HepG2 (cell line): ENCODE results near the gene DTNB. TPM values are rescaled to one million over a fixed set of nuclear protein-coding genes. Genes with fewer than 3 reads are reported as not detected.

Experiments
- BRCA1 ChIP-seq: sonication (generic); formaldehyde crosslinking; IDR thresholded peaks from 2 replicates; pipeline ENCODE4 v1.4.0; 2020; ENCODE audit warnings: missing genetic modification reagents
- CREB3 ChIP-seq: sonication (generic); formaldehyde crosslinking; IDR thresholded peaks from 2 replicates; pipeline ENCODE4 v1.5.0; 2020; ENCODE audit warnings: missing genetic modification reagents
- DR1 ChIP-seq: sonication (generic); formaldehyde crosslinking; IDR thresholded peaks from 2 replicates; pipeline ENCODE4 v1.8.0; 2021; ENCODE audit warnings: mild to moderate bottlenecking, missing genetic modification reagents, inconsistent platforms
- FOXO4 ChIP-seq: sonication (generic); formaldehyde crosslinking; conservative IDR thresholded peaks from 2 replicates; pipeline ENCODE4 v1.8.1; 2023; ENCODE audit warnings: missing genetic modification reagents
- MED1 ChIP-seq: sonication (generic); formaldehyde crosslinking; IDR thresholded peaks from 2 replicates; pipeline ENCODE4 v1.4.0; 2020; ENCODE audit warnings: missing genetic modification reagents
- PATZ1 ChIP-seq: sonication (generic); formaldehyde crosslinking; IDR thresholded peaks from 2 replicates; pipeline ENCODE4 v1.4.0; 2020; ENCODE audit warnings: missing genetic modification reagents
- PAXIP1 ChIP-seq: sonication (generic); formaldehyde crosslinking; conservative IDR thresholded peaks from 2 replicates; pipeline ENCODE4 v1.4.0; 2020; ENCODE audit warnings: mild to moderate bottlenecking, missing genetic modification reagents, moderate library complexity
- PLSCR1 ChIP-seq: sonication (generic); formaldehyde crosslinking; IDR thresholded peaks from 2 replicates; pipeline ENCODE4 v1.5.0; 2020; ENCODE audit warnings: missing genetic modification reagents, mild to moderate bottlenecking, borderline replicate concordance
- POGK ChIP-seq: sonication (generic); formaldehyde crosslinking; conservative IDR thresholded peaks from 2 replicates; pipeline ENCODE4 v1.8.0; 2022; ENCODE audit warnings: mild to moderate bottlenecking, moderate library complexity, missing genetic modification reagents
- RARG ChIP-seq: sonication (generic); formaldehyde crosslinking; IDR thresholded peaks from 2 replicates; pipeline ENCODE4 v1.4.0; 2020; ENCODE audit warnings: low read depth, mild to moderate bottlenecking, missing genetic modification reagents
- SETDB1 ChIP-seq: sonication (generic); formaldehyde crosslinking; IDR thresholded peaks from 2 replicates; pipeline ENCODE4 v1.5.1; 2020; ENCODE audit warnings: missing genetic modification reagents, mild to moderate bottlenecking, borderline replicate concordance
- TGIF2 ChIP-seq: IDR thresholded peaks from 2 replicates; pipeline ENCODE4 v1.6.1; 2016; ENCODE audit warnings: control low read depth, missing compliant biosample characterization
- ZNF20 ChIP-seq: sonication (generic); formaldehyde crosslinking; IDR thresholded peaks from 2 replicates; pipeline ENCODE4 v1.4.0; 2020; ENCODE audit warnings: mild to moderate bottlenecking, moderate library complexity, missing genetic modification reagents
- ZNF710 ChIP-seq: sonication (generic); formaldehyde crosslinking; IDR thresholded peaks from 2 replicates; pipeline ENCODE4 v1.5.0; 2020; ENCODE audit warnings: mild to moderate bottlenecking, missing genetic modification reagents, borderline replicate concordance
- polyA plus RNA-seq, 8 experiments: library from polyadenylated mRNA; depleted of rRNA in 3 of 8; stranded (reverse) in 7 of 8; unstranded in 1 of 8; fragments of >200 nt; fragmentation: Illumina TruSeq in 4 of 8; extraction: Trizol in 4 of 8; gene quantifications; 2 replicates each; pipeline versions ENCODE4 v1.2.1 to v1.2.3, GENCODE V29; 2011 to 2016; ENCODE audit warnings: low read depth in 4 of 8, missing spikeins in 1 of 8, mixed read lengths in 1 of 8; ENCODE audit not compliant: insufficient read depth in 1 of 8
- total RNA-seq, 5 experiments: library from RNA; depleted of rRNA; stranded (reverse); fragments of >200 nt; fragmentation: Illumina TruSeq; extraction: Trizol; gene quantifications; 2 replicates each; pipeline ENCODE4 v1.2.3, GENCODE V29; 2016; ENCODE audit warnings: low read depth in 1 of 5

DTNB gene
- total and polyA plus RNA-seq, 2 of the 13 experiments (the other 11 are each of a cell fraction or from before 2014, with no cell fraction given) = 14.4 to 23.9 TPM

- TF ChIP-seq PATZ1 (CRISPR knock-in tag) (peak; percentile 22; the same call in 1 of the 2 replicates), CREB3 (no peak), ZNF20 (CRISPR knock-in tag) (no peak), ZNF710 (CRISPR knock-in tag) (0 out of 2 replicates have a peak, but pooled peaks have one; percentile 27), BRCA1 (CRISPR knock-in tag) (no peak), PAXIP1 (CRISPR knock-in tag) (no peak; the same call in 1 of the 2 replicates), PLSCR1 (CRISPR knock-in tag) (no peak), TGIF2 (CRISPR knock-in tag) (no peak), SETDB1 (no peak), POGK (CRISPR knock-in tag) (no peak; the same call in 1 of the 2 replicates), FOXO4 (no peak), MED1 (no peak), DR1 (CRISPR knock-in tag) (no peak), RARG (CRISPR knock-in tag) (no peak)
Measured at GRCh38 chr2:25340181-25340921, 333.0 kb downstream of the DTNB start (continued).
